T-helper 9 cell (primary cell): ENCODE data around the gene PA2G4.
"Not testable (repeated sequence)": the region's sequence is repeated elsewhere in the genome, so short reads cannot be mapped to it uniquely, and the experiment has no call there.

Experiments used
- DNase-seq: peaks from one replicate; pipeline ENCODE4 v3.0.0-alpha.2; 2020

The PA2G4 gene

DNA sequence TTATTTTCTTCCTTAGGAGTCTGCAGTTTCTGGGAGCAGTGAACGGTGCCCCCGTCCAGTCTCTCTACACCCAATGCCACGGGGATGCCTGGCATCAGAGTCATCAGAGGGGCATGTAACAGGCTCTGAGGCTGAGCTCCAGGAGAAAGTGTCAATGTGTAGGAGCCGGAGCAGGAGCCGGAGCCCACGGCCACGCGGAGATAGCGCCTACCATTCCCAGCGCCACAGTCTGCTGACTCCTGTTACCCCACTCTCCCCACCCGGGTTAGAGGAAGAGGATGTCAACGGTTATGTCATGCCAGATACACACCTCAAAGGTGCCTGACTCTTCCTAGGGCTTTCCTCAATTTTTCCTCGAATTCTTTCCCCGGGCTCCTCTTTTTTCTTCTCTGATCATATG lies 3.3 kb upstream of the PA2G4 start:
- no peak for DNase-seq

DNA sequence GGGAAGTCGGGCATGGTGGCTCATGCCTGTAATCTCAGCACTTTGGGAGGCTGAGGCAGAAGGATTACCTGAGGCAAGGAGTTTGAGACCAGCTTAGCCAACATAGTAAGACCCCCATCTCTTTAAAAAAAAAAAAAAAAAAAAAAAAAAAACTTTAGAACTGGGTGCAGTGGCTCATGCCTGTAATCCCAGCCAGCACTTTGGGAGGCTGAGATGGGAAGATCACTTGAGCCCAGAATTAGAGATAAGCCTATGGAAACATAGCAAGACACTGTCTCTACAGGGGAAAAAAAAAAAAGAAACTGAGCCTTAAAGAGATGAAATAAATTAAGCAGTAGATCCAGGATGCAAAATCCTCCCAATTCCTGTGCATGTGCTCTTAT lies 1.7 kb upstream of the PA2G4 start:
- no peak for DNase-seq

DNA sequence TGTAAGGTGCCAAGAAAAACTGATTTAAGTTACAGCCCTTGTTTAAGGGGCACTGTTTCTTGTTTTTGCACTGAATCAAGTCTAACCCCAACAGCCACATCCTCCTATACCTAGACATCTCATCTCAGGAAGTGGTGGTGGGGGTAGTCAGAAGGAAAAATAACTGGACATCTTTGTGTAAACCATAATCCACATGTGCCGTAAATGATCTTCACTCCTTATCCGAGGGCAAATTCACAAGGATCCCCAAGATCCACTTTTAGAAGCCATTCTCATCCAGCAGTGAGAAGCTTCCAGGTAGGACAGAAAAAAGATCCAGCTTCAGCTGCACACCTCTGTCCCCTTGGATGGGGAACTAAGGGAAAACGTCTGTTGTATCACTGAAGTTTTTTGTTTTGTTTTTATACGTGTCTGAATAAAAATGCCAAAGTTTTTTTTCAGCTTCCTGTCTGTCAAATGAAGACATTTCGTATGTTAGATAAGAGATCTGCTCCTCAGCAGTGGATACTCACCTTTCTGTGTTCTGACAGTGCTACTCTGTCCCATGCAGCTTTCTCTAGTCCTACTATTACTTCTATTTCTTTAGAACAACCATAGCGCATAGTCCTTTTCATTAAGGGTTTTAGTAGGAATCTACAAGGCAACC lies 1.2 kb upstream of the PA2G4 start:
- no peak for DNase-seq

DNA sequence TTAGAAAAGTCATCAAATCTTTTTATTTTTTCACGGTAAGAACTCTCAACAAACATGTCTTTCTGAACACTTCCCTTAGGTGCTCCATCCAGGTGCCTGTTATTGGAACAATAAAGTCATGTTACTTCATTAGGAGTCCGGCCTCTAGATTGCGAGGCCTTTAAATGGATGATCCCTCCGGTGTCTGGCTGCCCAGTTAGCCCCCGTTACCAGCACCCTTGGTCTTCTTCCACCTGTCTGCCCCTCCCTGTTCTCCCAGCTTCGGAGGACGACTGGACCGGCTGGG lies 593 bp upstream of the PA2G4 start:
- DNase-seq: no peak

DNA sequence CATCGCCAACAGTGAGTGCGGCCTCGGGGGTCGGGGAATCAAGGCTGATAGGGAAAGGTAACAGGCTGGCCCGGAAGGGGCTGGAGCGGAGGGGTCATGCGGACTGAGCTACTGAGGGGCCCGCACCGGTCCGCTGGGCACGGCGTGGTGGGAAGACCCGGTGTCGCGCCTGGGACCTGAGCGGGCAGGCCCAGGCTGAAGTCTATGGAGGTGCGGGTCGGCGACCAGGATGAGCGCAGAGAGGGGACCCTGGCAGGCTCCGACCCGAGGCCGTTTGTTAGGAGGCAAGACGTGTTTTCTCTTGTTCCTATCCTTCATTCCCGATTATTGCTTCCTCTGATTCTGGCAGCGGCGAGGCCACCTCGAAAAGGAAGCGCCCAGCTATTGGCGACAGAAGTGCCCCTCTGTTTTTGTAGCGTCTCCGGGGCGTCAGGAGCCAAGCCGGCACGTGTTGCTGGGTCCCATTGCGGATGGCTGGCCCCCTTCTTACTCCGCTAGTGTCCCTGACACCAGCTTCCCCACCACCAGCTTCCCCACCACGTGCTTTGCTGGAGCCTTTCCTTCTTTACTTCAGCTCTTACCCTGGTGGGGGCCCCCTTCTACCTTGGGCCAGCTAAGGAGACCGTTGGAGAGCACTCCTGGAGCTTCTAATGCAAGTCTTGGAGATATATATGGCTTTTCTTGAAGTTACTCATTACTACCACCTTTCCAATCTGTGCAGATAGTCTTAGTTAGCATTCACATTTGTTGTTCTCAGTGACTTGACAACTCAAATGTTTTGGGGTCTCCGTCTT lies 653 bp downstream of the PA2G4 start:
- no peak for DNase-seq

DNA sequence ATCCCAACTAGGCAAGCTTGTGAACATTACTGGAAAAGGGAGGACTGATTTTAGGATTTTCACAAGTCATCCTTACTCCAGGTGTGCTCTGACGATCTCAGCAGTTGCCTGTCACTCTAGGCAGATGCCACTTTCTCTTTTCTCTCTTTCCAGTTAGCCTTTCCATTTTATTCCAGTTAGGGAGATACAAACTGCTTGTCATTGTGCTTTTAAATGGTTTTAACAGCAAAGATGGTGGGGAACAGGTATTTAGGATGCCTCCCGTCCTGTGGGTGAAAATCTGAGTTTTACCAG lies 1.2 kb downstream of the PA2G4 start:
- no peak for DNase-seq

DNA sequence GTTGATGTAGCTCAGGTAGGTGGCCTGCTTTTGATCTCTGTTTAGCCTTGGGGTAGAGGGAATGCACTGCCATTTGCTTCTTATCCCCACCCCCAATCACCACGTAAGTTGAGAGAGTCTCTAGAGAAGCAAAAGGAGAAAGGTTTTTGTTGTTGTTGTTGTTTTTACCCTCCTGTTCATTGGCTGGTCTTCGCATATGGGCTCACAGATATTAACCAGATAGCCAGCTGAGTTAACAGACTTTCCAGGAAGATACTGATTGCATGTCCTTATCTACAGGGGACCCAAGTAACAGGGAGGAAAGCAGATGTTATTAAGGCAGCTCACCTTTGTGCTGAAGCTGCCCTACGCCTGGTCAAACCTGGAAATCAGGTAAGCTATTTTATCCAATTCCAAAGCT lies 2.9 kb downstream of the PA2G4 start:
- DNase-seq: no peak

DNA sequence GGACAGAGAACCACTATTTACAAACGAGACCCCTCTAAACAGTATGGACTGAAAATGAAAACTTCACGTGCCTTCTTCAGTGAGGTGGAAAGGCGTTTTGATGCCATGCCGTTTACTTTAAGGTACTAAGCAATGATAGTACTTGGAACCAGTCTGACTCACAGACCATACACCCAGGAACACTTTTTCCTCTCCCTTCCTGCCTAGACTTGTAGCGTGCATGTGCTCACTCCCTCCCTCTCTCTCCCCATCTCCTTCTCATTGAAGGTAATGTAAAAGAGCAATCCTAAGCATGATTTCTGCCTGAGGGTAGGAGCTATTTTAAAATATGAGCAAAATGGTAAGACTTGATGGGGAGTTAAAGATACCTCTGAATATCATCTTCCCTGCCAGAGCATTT lies 6.2 kb downstream of the PA2G4 start:
- no peak for DNase-seq

DNA sequence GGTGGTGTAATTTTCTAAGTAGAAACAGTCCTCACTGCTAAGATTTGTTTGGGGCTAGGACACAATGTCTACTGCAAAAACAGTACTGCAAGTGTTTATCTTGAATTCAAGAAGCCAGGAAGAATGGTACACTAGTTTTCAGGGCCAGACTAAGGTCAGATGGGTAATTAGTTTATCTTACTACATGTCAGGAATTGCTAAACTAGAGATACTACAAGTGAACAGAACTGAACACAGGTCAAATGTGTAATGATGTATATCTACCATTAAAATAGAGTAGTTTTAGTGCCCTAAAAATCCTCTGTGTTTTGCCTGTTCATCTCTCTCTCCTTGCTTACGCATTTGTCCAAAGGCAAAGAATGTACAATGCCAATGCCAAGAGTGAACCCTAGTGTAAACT lies 9.7 kb downstream of the PA2G4 start:
- DNase-seq: no peak

DNA sequence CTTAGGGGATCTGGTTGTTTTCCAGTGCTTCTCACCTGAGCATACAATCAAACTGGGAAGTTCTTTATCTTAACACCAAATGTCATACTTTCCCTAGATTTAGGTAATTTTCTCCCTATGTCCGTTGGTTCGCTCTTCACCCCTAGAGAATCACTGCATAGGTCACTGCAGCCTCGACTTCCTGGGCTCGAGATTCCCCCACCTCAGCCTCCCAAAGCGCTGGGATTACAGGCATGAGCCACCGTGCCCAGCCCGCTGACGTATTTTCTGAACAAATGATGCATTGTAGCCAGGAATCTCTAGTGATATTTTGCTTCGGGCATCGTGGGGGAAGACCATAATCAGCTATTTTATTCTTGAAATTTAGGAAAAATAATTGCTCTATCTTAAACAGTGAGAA lies 11.0 kb downstream of the PA2G4 start:
- no peak for DNase-seq

DNA sequence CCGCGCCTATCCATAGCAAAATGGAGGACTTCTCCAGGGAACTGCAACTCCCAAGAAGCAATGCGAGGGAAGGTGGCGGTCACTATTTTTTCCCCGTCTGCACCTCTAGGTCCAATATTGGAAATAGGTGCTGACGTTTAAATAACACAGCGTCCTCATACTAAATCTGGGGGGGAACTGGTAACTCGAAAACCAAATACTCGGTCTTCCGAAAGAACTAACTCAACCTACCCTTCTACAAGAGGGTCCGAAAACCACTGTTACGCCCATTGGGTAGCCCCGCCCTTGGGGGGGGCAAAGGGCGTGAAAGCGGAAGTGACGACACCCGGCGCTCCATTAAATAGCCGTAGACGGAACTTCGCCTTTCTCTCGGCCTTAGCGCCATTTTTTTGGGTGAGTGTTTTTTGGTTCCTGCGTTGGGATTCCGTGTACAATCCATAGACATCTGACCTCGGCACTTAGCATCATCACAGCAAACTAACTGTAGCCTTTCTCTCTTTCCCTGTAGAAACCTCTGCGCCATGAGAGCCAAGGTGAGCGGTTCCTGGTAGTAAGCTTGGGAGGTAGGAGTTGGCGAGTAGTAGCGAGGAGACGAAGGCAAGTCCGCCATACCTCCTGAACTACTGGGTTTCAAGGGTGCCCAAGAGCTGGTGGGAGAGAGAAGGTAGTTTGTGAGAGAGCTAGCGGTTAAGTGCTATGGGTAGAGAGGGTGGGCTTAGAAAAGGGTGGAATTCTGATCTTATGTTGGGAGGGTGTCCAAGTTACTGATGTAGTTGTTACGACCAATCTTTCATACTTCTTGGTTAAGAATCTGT lies 12.1 kb downstream of the PA2G4 start, which contains the start of gene RPL41:
TSS of gene RPL41 (plus strand) at position 367 of the 815 bp plus-strand sequence.
- DNase-seq: peak; percentile 89

DNA sequence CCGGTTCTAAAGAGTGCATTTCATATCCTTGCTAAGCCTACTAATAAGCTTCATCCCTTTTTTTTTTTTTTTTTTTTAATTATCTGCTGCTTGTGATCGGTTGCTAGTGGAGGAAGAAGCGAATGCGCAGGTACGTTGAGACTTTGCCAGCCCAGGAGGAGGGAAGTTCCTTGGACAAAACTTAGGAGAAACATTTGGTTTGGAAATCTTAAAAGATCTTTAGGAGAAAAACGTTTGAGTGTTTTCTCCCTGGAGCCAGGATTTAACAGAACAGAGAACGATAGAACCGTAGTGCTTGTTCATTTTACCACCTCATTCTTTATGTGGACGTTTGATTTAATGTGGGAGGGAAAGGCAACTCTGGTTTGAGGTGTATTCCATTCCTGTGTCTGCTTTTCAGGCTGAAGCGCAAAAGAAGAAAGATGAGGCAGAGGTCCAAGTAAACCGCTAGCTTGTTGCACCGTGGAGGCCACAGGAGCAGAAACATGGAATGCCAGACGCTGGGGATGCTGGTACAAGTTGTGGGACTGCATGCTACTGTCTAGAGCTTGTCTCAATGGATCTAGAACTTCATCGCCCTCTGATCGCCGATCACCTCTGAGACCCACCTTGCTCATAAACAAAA lies 12.8 kb downstream of the PA2G4 start:
- not testable (repeated sequence) for DNase-seq

DNA sequence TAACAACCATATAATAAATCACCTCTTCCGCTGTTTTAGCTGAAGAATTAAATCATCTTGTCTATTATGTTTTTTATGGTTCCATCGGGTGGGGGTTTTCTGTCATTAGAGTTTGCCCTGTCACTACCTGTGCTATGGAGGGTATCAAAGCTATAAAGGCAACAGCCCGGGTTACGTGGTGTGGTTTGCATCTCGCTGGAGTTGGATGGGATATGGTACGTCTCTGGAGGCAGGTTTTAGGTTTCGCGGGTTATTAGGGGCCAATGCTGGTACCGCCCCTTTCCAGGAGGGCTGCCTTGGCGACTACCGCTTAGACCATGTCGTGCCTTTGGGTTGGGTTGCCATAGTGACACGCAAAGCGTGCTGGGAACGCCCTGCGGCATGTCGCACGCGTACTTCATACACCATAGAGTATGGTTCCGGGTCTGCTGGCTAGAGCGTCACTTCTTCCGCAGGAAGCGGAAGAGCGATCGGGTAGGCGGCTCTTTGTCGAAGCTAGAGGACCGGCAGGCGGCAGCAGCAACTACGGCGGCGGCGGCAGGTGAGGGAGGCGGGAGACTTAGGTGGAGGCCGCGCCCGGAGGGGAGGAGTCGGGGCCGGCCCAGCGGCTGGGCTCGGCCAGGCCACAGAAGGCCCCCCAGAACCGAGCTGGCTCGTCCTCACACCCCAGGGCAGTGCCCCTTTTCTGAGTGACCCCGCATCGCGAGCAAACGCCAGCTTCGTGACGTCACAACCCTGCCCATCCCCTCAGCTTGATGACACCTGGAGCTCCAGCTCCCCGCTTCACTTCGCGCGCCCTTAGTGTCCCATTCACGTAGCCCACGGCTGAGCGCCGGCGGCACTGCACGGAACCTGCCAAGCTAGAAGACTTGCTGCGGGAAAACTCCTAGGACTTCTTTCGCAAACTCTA lies 13.7 kb downstream of the PA2G4 start, which contains the start of gene ZC3H10:
TSS of gene ZC3H10 (plus strand) at position 489 of the 910 bp plus-strand sequence. CDS start 2,297 bp downstream, outside the sequence.
- peak; percentile 88 for DNase-seq

DNA sequence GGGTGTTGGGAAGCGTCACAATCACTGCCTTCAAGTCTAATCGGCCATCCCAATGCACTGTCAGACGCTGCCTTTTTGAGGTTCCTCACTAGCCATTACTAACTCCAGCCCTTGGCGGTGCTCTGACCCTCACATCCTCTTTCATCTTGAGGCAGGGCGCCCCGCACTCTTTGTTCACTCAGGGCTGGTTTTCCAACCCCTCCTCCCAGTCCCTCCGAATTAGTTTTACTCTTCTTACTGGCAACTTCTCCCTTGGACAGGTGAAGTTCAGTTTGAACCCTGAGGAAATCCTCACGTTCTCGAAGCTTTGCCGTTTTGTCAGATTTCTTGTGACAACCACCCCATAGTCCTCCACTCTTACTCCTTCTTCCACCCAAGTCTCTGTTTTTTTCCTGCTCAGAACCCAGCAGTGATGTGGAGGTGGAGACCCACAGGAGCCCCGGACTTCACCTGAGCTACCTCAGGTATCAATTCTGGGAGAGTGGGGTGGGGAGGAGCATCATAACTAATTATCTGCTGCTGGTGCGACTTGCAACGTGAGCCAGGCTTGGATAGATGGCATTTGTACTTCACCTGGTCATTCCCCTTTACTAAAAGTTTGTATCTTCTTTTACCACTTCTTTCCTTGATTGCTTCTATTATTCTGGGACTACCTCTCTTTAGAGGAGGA lies 14.5 kb downstream of the PA2G4 start:
- DNase-seq: no peak

DNA sequence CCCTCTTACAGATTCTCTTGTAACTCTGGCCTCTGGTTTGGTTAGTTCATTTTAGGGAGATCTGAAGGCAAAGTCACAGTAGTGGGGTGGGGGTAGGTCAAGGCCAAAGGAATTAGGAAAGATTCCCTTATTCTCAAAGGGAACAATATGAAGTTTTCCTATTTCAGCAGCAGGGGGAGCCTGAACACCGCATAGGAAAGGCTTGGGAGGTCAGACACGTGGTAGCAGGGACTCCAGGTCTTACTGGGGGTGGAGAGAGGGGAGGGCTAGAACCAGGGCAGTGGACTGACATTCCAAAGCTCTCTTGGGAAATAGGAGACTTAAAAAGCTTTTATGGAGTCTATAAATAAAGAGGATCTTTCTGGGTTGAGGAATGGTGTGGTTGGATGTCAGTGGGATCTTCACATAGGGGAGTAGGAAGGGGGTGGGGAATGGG lies 15.0 kb downstream of the PA2G4 start:
- peak; percentile 37 for DNase-seq

DNA sequence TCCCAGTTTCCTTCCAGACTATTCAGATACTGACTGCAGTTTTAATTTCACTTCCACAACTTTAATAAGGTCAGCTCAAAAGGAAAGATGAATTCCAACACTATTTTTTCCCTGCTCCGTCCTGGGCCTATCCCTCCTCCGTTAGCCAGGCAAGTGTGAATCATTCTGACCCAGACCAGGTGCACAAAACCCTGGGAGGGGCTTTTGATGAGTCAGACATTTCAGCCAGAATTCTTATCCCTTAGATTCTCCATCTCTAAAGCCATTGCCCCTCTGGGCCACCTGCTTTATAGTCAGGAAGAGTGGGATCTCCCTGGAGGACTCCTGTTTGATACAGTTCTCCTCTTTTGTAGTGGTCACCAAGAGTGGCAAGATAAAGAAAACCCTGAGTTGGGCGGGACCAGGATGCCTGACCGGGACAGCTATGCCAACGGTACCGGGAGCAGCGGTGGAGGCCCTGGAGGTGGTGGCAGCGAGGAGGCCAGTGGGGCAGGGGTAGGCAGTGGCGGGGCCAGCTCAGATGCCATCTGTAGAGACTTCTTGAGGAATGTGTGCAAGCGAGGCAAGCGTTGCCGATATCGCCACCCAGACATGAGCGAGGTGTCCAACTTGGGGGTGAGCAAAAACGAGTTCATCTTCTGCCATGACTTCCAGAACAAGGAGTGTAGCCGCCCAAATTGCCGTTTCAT lies 15.9 kb downstream of the PA2G4 start:
- DNase-seq: no peak

DNA sequence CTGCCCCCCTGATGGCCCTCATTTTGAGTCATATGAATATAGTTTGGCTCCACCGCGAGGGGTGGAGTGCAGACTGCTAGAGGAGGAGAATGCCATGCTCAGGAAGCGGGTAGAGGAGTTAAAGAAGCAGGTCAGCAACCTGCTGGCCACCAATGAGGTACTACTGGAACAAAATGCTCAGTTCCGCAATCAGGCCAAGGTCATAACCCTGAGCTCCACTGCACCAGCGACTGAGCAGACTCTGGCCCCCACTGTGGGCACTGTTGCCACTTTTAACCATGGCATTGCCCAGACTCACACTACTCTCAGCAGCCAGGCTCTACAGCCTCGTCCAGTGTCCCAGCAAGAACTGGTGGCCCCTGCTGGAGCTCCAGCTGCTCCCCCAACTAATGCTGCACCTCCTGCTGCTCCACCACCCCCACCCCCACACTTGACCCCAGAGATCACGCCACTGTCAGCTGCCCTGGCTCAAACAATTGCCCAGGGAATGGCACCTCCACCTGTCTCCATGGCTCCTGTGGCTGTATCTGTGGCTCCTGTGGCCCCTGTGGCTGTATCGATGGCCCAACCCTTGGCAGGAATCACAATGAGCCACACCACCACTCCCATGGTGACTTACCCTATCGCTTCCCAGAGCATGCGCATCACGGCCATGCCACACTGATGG lies 17.0 kb downstream of the PA2G4 start:
- DNase-seq: no peak

DNA sequence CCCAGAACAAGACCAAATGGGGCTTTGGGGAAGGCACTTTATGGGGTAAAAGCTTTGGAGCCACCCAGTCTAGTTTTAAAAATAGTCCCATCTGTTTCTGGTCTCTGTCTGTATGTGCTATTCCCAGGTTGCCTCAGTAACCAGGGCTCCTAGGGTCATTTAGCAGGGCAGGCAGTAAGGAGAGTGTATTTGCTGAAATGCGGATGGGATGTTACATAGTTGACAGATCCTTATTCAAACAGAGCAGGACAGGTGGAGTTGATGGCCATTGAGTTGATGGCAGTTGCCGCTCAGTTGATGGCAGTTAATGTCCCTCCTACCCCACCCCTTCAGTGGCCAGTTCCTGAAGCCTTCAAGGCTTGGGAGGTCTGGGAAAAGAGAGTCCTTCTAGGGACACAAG lies 18.3 kb downstream of the PA2G4 start:
- DNase-seq: no peak

DNA sequence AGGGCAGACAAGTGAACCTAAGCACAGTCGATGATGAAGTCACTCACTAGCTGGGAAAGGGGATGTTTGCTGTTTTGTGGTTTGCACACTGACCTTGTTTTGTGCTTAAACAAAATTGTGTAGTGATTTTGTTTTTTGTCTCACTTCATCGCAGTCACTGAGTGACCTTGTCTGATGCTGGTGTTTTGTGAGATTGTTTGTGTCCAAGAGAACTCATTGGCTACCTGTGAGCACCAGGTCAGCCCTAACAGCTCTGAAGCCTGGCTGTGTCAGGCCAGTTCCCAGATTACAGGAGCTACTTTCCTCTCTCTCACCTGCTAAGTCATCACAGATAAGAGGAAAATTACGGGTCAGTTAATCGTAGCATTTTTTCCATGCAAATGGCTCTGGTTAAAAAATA lies 19.8 kb downstream of the PA2G4 start:
- DNase-seq: no peak

DNA sequence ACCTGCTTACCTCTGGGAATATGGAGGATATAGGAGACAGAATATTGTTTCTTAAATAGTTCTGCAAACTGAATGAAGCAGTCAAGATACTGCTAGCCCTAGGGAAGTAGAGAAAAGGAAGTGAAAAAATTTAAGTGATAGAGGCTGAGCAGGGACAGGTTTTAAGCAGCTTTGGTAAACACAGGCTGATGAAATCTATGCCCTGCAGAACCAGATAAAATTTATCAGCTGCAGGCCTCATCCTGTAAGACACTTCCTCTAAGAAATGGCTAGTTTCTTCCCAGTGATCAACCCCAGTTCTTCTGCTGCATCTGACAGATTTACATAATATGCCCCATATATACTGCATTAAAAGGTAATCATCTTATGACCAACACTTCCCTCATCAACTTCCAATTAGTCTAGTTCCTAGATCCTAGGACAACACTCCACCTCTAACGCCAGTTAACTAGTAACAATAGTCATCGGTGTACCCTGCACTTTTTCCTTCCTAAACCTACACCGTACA lies 22.4 kb downstream of the PA2G4 start:
- no peak for DNase-seq
